Colonic mucosa (tissue), 4 donors: Measurements from ENCODE around the gene AHSP. TPM values are rescaled to one million over a fixed set of nuclear protein-coding genes. Genes with fewer than 3 reads are reported as not detected.

ENCODE experiments used
- DNase-seq: peaks from one replicate; pipeline ENCODE4 v3.0.0-alpha.2; 2020
- H3K27ac ChIP-seq: fragments of 200-600 bp; one replicate; pipeline ENCODE4 v1.8.0; 2021
- H3K27me3 ChIP-seq: fragments of 200-600 bp; one replicate; pipeline ENCODE4 v1.8.0; 2021
- H3K36me3 ChIP-seq: fragments of 200-600 bp; one replicate; pipeline ENCODE4 v1.8.0; 2021
- H3K4me1 ChIP-seq: fragments of 200-600 bp; one replicate; pipeline ENCODE4 v1.8.0; 2021; ENCODE audit warnings: mild to moderate bottlenecking
- H3K4me3 ChIP-seq: fragments of 200-600 bp; one replicate; pipeline ENCODE4 v1.8.0; 2021
- H3K9ac ChIP-seq, 2 donors: one replicate each; pipeline ENCODE4 v1.7.0; 2013; ENCODE audit warnings: control low read depth in 2 of 2, low read depth in 2 of 2, low read length in 2 of 2
- H3K9me3 ChIP-seq: fragments of 200-600 bp; one replicate; pipeline ENCODE4 v1.8.0; 2021
- CTCF ChIP-seq: fragments of 200-600 bp; IDR thresholded peaks from one replicate; pipeline ENCODE4 v1.8.0; 2022; ENCODE audit warnings: antibody characterized with exemption, mild to moderate bottlenecking
- intact Hi-C: fragments of 100-400 bp; cut with DNase I; formaldehyde crosslinking; loops from one replicate; pipeline ENCODE4 v1.14.1; 2022
- total RNA-seq, 2 donors: library from RNA; stranded (reverse); fragmentation: NEBNext Ultra II Directional in 1 of 2; extraction: Animal tissue kit (Norgen Biotek cat#: 25700) in 1 of 2; gene quantifications; one replicate each; pipeline ENCODE4 v1.2.1, GENCODE V29; 2021
- donor health status: healthy.
- donor health status: DM: no; HTN: no; CAD: no.
- donor health status: DM: no; HTN: no; CAD: no.

AHSP gene
- total RNA-seq, 2 donors from 2014 or later = not detected

GRCh38 chr16:31496670-31497069 is 31.0 kb upstream of the AHSP start:
- Histone ChIP-seq H3K27me3 (no peaks in the 10 kb centered on the region), H3K4me1 (no peaks in the 10 kb centered on the region), H3K27ac (no peak overlapping the region), H3K36me3 (no peaks in the 10 kb centered on the region), H3K4me3 (no peak overlapping the region), H3K9ac (no peak overlapping the region), H3K9me3 (no peaks in the 10 kb centered on the region)
- no peak for DNase-seq
- no peak for TF ChIP-seq CTCF
- intact Hi-C loops = no loop called here

GRCh38 chr16:31498493-31498892 is 29.2 kb upstream of the AHSP start:
- H3K36me3 ChIP-seq = no peaks in the 10 kb centered on the region
- intact Hi-C loops = no loop called here
- no peak for TF ChIP-seq CTCF
- no peak for DNase-seq
- no peaks in the 10 kb centered on the region for H3K4me1 ChIP-seq
- H3K4me3 ChIP-seq = no peak overlapping the region
- H3K27ac ChIP-seq = no peak overlapping the region
- no peaks in the 10 kb centered on the region for H3K27me3 ChIP-seq
- no peaks in the 10 kb centered on the region for H3K9me3 ChIP-seq
- H3K9ac ChIP-seq = no peak overlapping the region

- no peak for TF ChIP-seq CTCF
- intact Hi-C loops = loop anchor here (10.0 kb wide), 1 partner anchor 215 kb away; a partner anchor contains a TSS
- Histone ChIP-seq H3K9ac (no peak overlapping the region), H3K27ac (no peak overlapping the region), H3K4me1 (no peaks in the 10 kb centered on the region), H3K27me3 (no peaks in the 10 kb centered on the region), H3K9me3 (no peaks in the 10 kb centered on the region), H3K4me3 (no peak overlapping the region), H3K36me3 (no peaks in the 10 kb centered on the region)
- no peak for DNase-seq
These were observed 27.8 kb upstream of the AHSP start for GRCh38 chr16:31499928-31500327.

DNA sequence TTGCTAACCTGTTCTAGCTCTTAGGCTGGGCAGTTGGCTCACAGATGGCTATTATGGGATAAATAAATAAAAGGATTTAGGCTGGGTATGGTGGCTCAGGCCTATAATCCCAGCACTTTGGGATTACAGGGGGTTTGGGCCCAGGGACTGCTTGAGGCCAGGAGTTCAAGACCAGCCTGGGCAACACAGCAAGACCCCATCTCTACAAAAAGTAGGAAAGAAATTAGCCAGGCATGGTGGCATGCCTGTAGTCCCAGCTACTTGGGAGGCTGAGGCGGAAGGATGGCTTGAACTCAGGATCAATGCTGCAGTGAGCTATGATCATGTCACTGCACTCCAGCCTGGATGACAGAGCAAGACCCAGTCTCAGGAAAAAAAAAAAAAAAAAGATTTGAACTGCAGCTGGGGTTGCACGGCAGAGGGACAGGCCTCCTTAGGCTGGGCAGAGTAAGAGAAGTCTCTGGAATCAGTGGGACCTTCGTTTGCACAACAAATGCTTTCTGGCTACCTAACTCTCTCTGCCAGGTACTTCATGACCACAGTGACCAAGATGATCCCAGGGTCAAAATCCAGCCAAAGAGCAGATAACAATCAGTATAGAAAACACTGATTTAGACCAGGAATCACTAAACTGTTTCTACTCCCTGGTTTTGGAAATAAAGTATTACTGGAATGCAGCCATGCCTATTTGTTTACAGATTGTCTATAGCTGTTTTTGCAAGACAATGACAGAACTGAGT is 26.3 kb upstream of the AHSP start:
- no peaks in the 10 kb centered on the region for H3K9me3 ChIP-seq
- H3K4me1 ChIP-seq = no peaks in the 10 kb centered on the region
- TF ChIP-seq CTCF = no peak
- no peak overlapping the region for H3K4me3 ChIP-seq
- no peak overlapping the region for H3K9ac ChIP-seq
- no peak for DNase-seq
- no peak overlapping the region for H3K27ac ChIP-seq
- intact Hi-C loops = loop anchor here (10.0 kb wide), 1 partner anchor 213 kb away; a partner anchor contains a TSS
- no peaks in the 10 kb centered on the region for H3K36me3 ChIP-seq
- H3K27me3 ChIP-seq = no peaks in the 10 kb centered on the region

- DNase-seq = no peak
- no peaks in the 10 kb centered on the region for H3K36me3 ChIP-seq
- no peak overlapping the region for H3K9ac ChIP-seq
- intact Hi-C loops = loop anchor here (10.0 kb wide), 1 partner anchor 213 kb away; a partner anchor contains a TSS
- H3K9me3 ChIP-seq = no peaks in the 10 kb centered on the region
- no peaks in the 10 kb centered on the region for H3K27me3 ChIP-seq
- no peak for TF ChIP-seq CTCF
- no peak overlapping the region for H3K27ac ChIP-seq
- H3K4me3 ChIP-seq = no peak overlapping the region
- H3K4me1 ChIP-seq = no peaks in the 10 kb centered on the region
These were observed 25.7 kb upstream of the AHSP start for GRCh38 chr16:31501966-31502348.
